ENCODE results near the gene TRIM44.

Gene TRIM44

DNA sequence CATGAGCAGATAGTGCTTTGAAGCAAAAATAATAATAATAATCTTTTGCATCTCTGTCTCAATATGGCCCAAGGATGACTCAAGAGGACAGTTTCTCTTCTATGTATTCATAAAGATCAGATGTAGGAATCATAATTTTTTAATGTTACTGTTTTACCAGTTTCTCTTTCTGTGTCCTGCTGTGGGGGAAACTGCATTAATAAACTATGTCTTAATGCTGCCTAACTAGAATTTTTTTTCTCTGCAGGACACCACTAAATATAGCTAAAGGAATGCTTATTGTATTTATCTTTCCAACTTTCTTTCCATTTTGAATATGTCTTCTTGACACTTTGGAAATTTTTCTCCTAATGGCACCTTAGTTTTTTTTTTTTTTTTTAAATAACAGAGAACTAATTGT, 37.8 kb upstream of the TRIM44 start:
- no peaks in the 10 kb centered on the region for H3K9me3 ChIP-seq (ENCODE audit: insufficient read depth, low read length)
- TF ChIP-seq ZNF274 (IDR thresholded peaks at IDR 0.05; ENCODE audit: low read depth, low read length), result no peak
- no peak for TF ChIP-seq SUZ12 (IDR thresholded peaks at IDR 0.05; ENCODE audit: extremely low read depth, insufficient read depth, insufficient read length)

GRCh38 chr11:35626501-35626900, 36.1 kb upstream of the TRIM44 start:
- Histone ChIP-seq H3K4me1 (ENCODE audit: insufficient read depth, insufficient read length) (no peaks in the 10 kb centered on the region), H3K4me3 (ENCODE audit: insufficient read length, low read depth) (no peak overlapping the region), H3K27me3 (ENCODE audit: insufficient read depth, insufficient read length) (no peaks in the 10 kb centered on the region), H3K9ac (ENCODE audit: insufficient read length, low read depth) (no peak overlapping the region), H3K9me3 (ENCODE audit: insufficient read depth, low read length) (no peaks in the 10 kb centered on the region), H3K36me3 (ENCODE audit: insufficient read depth, insufficient read length, low read length) (peaks cover under 1% of the 10 kb centered on the region)
- DNase-seq (ENCODE audit: low read depth, low spot score), result no peak
- TF ChIP-seq SUZ12 (IDR thresholded peaks at IDR 0.05; ENCODE audit: extremely low read depth, insufficient read depth, insufficient read length) (no peak), ZNF274 (IDR thresholded peaks at IDR 0.05; ENCODE audit: low read depth, low read length) (no peak), YY1 (IDR thresholded peaks at IDR 0.05; ENCODE audit: insufficient read depth, insufficient read length) (no peak)

More for the DNA sequence above, 37.8 kb upstream of the TRIM44 start:
- H3K27me3 ChIP-seq (ENCODE audit: insufficient read depth, insufficient read length), result no peaks in the 10 kb centered on the region
- H3K9ac ChIP-seq (ENCODE audit: insufficient read length, low read depth), result no peak overlapping the region
- DNase-seq (ENCODE audit: low read depth, low spot score), result no peak
- no peak overlapping the region for H3K4me3 ChIP-seq (ENCODE audit: insufficient read length, low read depth)
- H3K36me3 ChIP-seq (ENCODE audit: insufficient read depth, insufficient read length, low read length), result peaks cover 14% of the 10 kb centered on the region
- H3K4me1 ChIP-seq (ENCODE audit: insufficient read depth, insufficient read length), result no peaks in the 10 kb centered on the region

DNA sequence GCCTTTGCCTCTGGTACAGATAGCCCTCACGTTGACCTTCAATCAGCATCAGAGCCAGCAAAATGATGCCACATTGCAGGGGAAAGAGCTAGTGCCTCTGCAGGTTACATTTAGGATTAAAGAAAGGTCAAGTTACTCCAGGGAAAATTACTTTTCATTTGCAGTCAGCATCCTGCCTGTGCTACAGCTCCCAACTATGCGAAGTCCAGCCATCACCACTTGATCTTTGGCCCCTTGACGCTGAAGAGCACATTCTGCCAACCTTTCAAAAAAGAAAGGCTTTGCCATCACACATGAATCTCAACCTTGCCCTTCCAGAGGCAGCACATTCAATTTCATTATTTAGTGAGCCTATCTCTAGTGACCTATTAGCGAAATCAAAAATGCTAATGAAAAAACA, 33.1 kb upstream of the TRIM44 start:
- DNase-seq (ENCODE audit: low read depth, low spot score), result no peak
- Histone ChIP-seq H3K9ac (ENCODE audit: insufficient read length, low read depth) (no peak overlapping the region), H3K4me1 (ENCODE audit: insufficient read depth, insufficient read length) (no peaks in the 10 kb centered on the region), H3K27me3 (ENCODE audit: insufficient read depth, insufficient read length) (no peaks in the 10 kb centered on the region), H3K4me3 (ENCODE audit: insufficient read length, low read depth) (no peak overlapping the region), H3K9me3 (ENCODE audit: insufficient read depth, low read length) (no peaks in the 10 kb centered on the region), H3K36me3 (ENCODE audit: insufficient read depth, insufficient read length, low read length) (no peaks in the 10 kb centered on the region)
- no peak for TF ChIP-seq ZNF274 (IDR thresholded peaks at IDR 0.05; ENCODE audit: low read depth, low read length)
- TF ChIP-seq SUZ12 (IDR thresholded peaks at IDR 0.05; ENCODE audit: extremely low read depth, insufficient read depth, insufficient read length), result no peak
- no peak for TF ChIP-seq YY1 (IDR thresholded peaks at IDR 0.05; ENCODE audit: insufficient read depth, insufficient read length)

- Histone ChIP-seq H3K4me3 (ENCODE audit: insufficient read length, low read depth) (no peak overlapping the region), H3K4me1 (ENCODE audit: insufficient read depth, insufficient read length) (no peaks in the 10 kb centered on the region), H3K27me3 (ENCODE audit: insufficient read depth, insufficient read length) (no peaks in the 10 kb centered on the region), H3K9me3 (ENCODE audit: insufficient read depth, low read length) (no peaks in the 10 kb centered on the region), H3K9ac (ENCODE audit: insufficient read length, low read depth) (no peak overlapping the region), H3K36me3 (ENCODE audit: insufficient read depth, insufficient read length, low read length) (no peaks in the 10 kb centered on the region)
- no peak for TF ChIP-seq SUZ12 (IDR thresholded peaks at IDR 0.05; ENCODE audit: extremely low read depth, insufficient read depth, insufficient read length)
- no peak for TF ChIP-seq ZNF274 (IDR thresholded peaks at IDR 0.05; ENCODE audit: low read depth, low read length)
- no peak for TF ChIP-seq YY1 (IDR thresholded peaks at IDR 0.05; ENCODE audit: insufficient read depth, insufficient read length)
- DNase-seq (ENCODE audit: low read depth, low spot score), result no peak
Observed at GRCh38 chr11:35629914-35630313, 32.7 kb upstream of the TRIM44 start.

GRCh38 chr11:35631891-35632290, 30.7 kb upstream of the TRIM44 start:
- no peaks in the 10 kb centered on the region for H3K4me1 ChIP-seq (ENCODE audit: insufficient read depth, insufficient read length)
- no peaks in the 10 kb centered on the region for H3K9me3 ChIP-seq (ENCODE audit: insufficient read depth, low read length)
- TF ChIP-seq SUZ12 (IDR thresholded peaks at IDR 0.05; ENCODE audit: extremely low read depth, insufficient read depth, insufficient read length), result no peak
- TF ChIP-seq ZNF274 (IDR thresholded peaks at IDR 0.05; ENCODE audit: low read depth, low read length), result no peak
- TF ChIP-seq YY1 (IDR thresholded peaks at IDR 0.05; ENCODE audit: insufficient read depth, insufficient read length), result no peak
- H3K27me3 ChIP-seq (ENCODE audit: insufficient read depth, insufficient read length), result no peaks in the 10 kb centered on the region
- H3K36me3 ChIP-seq (ENCODE audit: insufficient read depth, insufficient read length, low read length), result no peaks in the 10 kb centered on the region
- DNase-seq (ENCODE audit: low read depth, low spot score), result no peak
- H3K9ac ChIP-seq (ENCODE audit: insufficient read length, low read depth), result no peak overlapping the region
- H3K4me3 ChIP-seq (ENCODE audit: insufficient read length, low read depth), result no peak overlapping the region

DNA sequence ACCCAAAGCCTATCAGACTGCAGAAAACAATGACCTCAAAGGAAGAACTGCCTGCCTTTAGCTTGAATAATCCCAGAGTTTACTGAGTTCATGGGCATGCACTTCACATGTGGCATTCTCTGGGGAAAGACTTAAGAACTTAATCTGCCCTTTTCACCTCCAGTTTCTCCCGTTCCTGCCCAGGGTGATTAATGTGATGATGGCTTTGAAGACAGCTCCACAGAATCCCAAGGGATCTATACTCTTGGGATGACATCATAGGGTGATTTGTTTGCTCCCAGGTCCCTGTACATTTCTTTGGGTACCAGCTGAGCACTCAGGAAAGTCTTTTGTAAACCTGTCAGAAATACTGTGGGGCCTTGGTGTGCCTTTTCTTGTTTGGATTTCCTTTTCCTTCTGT, 30.3 kb upstream of the TRIM44 start:
- TF ChIP-seq ZNF274 (IDR thresholded peaks at IDR 0.05; ENCODE audit: low read depth, low read length), result no peak
- no peak for TF ChIP-seq YY1 (IDR thresholded peaks at IDR 0.05; ENCODE audit: insufficient read depth, insufficient read length)
- TF ChIP-seq SUZ12 (IDR thresholded peaks at IDR 0.05; ENCODE audit: extremely low read depth, insufficient read depth, insufficient read length), result no peak
- Histone ChIP-seq H3K36me3 (ENCODE audit: insufficient read depth, insufficient read length, low read length) (no peaks in the 10 kb centered on the region), H3K9ac (ENCODE audit: insufficient read length, low read depth) (no peak overlapping the region), H3K9me3 (ENCODE audit: insufficient read depth, low read length) (no peaks in the 10 kb centered on the region), H3K4me3 (ENCODE audit: insufficient read length, low read depth) (no peak overlapping the region), H3K27me3 (ENCODE audit: insufficient read depth, insufficient read length) (no peaks in the 10 kb centered on the region), H3K4me1 (ENCODE audit: insufficient read depth, insufficient read length) (no peaks in the 10 kb centered on the region)
- no peak for DNase-seq (ENCODE audit: low read depth, low spot score)

GRCh38 chr11:35633827-35634423, 28.6 kb upstream of the TRIM44 start:
- Histone ChIP-seq H3K9ac (ENCODE audit: insufficient read length, low read depth) (no peak overlapping the region), H3K27me3 (ENCODE audit: insufficient read depth, insufficient read length) (no peaks in the 10 kb centered on the region), H3K36me3 (ENCODE audit: insufficient read depth, insufficient read length, low read length) (no peaks in the 10 kb centered on the region), H3K4me1 (ENCODE audit: insufficient read depth, insufficient read length) (no peaks in the 10 kb centered on the region), H3K9me3 (ENCODE audit: insufficient read depth, low read length) (no peaks in the 10 kb centered on the region), H3K4me3 (ENCODE audit: insufficient read length, low read depth) (no peak overlapping the region)
- no peak for DNase-seq (ENCODE audit: low read depth, low spot score)
- TF ChIP-seq YY1 (IDR thresholded peaks at IDR 0.05; ENCODE audit: insufficient read depth, insufficient read length) (no peak), ZNF274 (IDR thresholded peaks at IDR 0.05; ENCODE audit: low read depth, low read length) (no peak), SUZ12 (IDR thresholded peaks at IDR 0.05; ENCODE audit: extremely low read depth, insufficient read depth, insufficient read length) (no peak)

Measured in NT2/D1 (cell line).